GM13976 (cell line): ENCODE results near the gene DRC7.

Source experiments
- DNase-seq: peaks from one replicate; pipeline ENCODE4 v3.0.0; 2012; ENCODE audit warnings: low spot score
- in situ Hi-C: fragments of 300-500 bp; cut with MboI; formaldehyde crosslinking; loops from one replicate; pipeline ENCODE4 v1.12.0; 2022; ENCODE audit warnings: low sequenced_read_pairs, mixed read lengths, inconsistent platforms; ENCODE audit not compliant: unreplicated experiment
- TF ChIP-seq, protein P1 (sequence below): IDR thresholded peaks from 2 replicates; pipeline ENCODE4 v1.5.1; 2012; ENCODE audit warnings: borderline replicate concordance, mild to moderate bottlenecking; ENCODE audit not compliant: insufficient read depth; ENCODE audit errors: extremely low read depth, missing control alignments, control extremely low read depth

Gene DRC7

DNA sequence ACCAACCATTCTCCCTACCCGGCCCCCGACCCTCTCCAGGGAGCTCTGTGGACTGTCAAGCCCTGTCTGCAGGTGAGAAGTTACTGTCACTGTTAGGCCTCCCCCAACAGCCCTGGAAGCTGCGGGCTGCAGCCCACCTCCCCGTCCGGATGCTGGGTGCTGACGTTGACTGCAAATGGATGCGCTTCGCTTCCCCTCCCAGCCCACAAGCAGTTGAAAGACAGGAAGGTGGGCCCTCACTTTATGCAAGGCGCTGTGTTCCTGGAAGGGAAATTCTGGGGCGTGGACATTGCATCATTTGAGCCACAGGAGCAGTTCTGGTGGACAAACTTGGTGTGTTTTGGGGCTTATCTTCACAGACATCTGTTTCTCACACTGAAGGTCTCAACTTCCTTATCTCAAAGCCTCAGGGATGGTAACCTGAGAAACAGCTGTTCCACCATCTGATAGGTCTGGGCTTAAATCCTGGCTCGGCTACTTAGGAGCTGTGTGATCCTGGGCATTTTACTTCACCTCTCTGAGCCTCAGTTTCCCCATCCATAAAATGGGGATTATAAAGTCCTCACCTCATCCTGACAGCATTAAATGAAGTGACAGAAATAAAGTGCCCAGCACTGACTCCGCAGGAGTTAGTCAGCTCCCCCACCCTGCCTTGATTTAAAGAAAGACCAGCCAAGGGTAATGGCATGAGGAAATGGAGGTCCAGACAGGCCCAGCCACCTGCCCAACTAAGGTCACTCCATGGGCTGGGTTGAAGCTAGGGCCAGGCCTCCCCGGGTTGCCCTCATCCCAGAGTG is 4.6 kb upstream of the DRC7 start:
- DNase-seq = peak; percentile 83
- TF ChIP-seq, protein P1, sequence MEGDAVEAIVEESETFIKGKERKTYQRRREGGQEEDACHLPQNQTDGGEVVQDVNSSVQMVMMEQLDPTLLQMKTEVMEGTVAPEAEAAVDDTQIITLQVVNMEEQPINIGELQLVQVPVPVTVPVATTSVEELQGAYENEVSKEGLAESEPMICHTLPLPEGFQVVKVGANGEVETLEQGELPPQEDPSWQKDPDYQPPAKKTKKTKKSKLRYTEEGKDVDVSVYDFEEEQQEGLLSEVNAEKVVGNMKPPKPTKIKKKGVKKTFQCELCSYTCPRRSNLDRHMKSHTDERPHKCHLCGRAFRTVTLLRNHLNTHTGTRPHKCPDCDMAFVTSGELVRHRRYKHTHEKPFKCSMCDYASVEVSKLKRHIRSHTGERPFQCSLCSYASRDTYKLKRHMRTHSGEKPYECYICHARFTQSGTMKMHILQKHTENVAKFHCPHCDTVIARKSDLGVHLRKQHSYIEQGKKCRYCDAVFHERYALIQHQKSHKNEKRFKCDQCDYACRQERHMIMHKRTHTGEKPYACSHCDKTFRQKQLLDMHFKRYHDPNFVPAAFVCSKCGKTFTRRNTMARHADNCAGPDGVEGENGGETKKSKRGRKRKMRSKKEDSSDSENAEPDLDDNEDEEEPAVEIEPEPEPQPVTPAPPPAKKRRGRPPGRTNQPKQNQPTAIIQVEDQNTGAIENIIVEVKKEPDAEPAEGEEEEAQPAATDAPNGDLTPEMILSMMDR = no peak
- in situ Hi-C loops = no loop called here

DNA sequence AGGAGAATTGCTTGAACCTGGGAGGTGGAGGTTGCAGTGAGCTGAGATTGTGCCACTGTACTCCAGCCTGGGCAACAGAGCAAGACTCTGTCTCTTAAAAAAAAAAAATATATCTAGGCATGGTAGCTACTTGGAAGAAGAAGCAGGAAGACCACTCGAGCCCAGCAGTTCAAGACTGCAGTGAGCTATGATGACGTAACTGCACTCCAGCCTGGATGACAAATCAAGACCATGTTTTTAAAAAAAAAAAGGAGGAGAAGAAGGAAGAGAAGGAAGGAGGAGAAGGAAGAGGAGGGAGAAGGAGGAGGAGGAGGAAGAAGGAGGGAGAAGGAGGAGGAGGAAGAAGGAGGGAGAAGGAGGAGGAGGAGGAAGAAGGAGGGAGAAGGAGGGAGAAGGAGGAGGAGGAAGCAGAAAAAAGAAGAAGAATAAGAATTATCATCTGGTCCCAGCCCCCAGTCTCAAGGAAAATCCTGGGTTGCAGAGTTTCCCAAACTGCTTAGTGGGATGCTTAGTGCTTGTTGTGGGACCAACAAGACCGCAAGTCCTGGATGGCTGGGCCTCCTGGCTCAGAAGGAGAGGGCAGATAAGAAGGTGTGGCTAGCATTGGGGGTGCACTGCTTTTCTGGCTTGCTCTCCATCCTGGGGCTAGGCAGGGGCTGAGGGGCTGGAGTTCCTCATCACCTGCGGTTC is 3.7 kb upstream of the DRC7 start:
- TF ChIP-seq, protein P1 = no peak
- DNase-seq = no peak
- in situ Hi-C loops = no loop called here

DNA sequence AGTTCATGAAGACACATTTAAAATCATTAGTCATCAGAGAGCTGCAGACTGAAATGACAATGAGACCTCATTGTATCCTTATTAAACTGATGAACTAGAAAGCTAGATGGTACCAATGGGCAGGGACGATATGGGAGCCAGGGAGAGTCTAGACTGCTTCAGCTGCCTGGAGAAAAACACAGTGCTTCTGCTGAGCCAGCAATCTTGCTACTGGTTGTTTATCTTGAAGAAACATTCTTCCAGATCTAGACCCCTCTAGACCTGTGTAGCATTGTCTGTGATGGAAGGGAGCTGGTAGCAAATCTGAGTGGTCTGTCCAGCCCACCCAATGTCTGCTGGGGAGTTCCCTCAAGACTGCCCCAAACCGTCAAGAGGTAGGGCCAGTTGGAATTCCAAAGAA is 2.0 kb upstream of the DRC7 start:
- TF ChIP-seq, protein P1 = no peak
- no peak for DNase-seq
- in situ Hi-C loops = no loop called here

DNA sequence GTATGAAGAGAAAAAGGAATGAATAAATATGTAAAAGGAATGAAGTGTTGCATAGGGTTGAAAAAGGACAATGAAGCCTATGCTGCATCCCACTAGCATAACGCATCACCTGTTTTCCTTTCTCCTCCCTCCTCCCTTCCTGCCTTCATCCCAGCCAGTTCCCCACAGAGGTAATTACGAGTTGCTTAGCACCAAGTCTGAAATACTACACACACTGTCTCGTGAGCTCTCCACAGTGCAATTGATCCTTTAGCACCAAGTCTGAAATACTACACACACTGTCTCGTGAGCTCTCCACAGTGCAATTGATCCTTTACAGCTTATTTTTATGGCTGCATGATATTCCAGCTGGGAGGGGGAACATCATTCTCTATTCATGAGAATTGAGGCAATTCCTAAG is 1.1 kb upstream of the DRC7 start:
- no peak for DNase-seq
- in situ Hi-C loops = no loop called here
- TF ChIP-seq, protein P1 = no peak

DNA sequence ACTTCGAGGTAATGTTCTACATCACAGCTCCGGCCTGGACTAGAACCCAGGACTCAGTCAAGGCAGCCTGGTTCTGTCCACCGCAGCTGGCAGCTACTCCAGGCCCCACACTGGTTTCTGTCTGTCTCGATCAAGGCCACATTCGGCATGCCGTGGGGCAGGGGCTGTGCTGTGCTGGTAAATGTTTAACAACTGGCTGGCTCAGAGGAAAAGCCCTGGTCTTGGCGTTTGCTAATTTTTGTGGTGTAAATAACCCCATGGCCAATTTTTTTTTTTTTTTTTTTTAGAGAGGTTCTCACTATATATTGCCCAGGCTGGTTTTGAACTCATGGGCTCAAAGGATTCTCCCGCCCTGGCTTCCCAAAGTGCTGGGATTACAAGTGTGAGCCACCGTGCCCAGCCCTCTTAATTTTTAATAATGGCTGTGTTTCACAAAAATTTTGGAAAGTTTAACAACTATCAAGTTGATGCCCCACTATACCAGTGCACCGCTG is 328 bp upstream of the DRC7 start:
- TF ChIP-seq, protein P1 = no peak
- no peak for DNase-seq
- in situ Hi-C loops = no loop called here

DNA sequence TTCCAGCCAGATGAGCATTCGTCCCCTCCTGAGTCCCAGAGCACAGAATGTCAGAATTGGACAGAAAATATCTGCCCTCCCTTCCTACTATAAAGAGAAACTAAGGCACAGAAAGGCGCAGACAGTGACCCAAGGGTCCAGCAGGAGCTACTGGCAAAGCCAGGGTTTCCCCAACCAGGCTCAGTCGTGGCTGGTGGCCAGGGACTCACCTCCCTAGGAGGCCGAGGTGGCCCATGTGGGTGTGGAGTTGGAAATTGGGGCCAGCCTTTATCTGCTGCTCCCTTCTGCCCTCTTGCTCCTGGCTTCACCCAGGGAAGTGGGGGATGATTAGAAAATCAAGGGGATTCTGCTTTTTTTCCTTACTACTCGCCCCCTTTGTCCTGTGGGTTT is 1.1 kb downstream of the DRC7 start:
- in situ Hi-C loops = no loop called here
- TF ChIP-seq, protein P1 = no peak
- DNase-seq = no peak
